GM18909 (cell line): ENCODE data around the gene GHITM.
"Not testable (repeated sequence)": the region's sequence is repeated elsewhere in the genome, so short reads cannot be mapped to it uniquely, and the experiment has no call there.

ENCODE experiments used
- ATAC-seq: cut with Tn5 transposase; IDR thresholded peaks from one replicate; pipeline ENCODE4 v1.9.1; 2021; ENCODE audit warnings: mild to moderate bottlenecking; ENCODE audit not compliant: unreplicated experiment, poor library complexity

Gene GHITM

GRCh38 chr10:84173501-84173929, 34.2 kb downstream of the GHITM start, which contains the start of gene GPR15LG:
GPR15LG (plus strand) TSS chr10:84173801; CDS start chr10:84173852, 51 bp downstream.
- peak; percentile 46 for ATAC-seq

- no peak for ATAC-seq
Measured at GRCh38 chr10:84175436-84175835, 36.1 kb downstream of the GHITM start.

- ATAC-seq: no peak
Measured at GRCh38 chr10:84176351-84176750, 37.0 kb downstream of the GHITM start.

GRCh38 chr10:84176836-84177474, 37.6 kb downstream of the GHITM start:
- no peak for ATAC-seq

GRCh38 chr10:84177541-84178141, 38.3 kb downstream of the GHITM start:
- peak; percentile 52 for ATAC-seq

- ATAC-seq: no peak
Measured at GRCh38 chr10:84178160-84178609, 38.9 kb downstream of the GHITM start.

GRCh38 chr10:84179059-84179710, 39.9 kb downstream of the GHITM start:
- peak; percentile 92 for ATAC-seq

GRCh38 chr10:84180386-84180785, 41.1 kb downstream of the GHITM start:
- not testable (repeated sequence) for ATAC-seq

GRCh38 chr10:84181631-84182030, 42.3 kb downstream of the GHITM start:
- ATAC-seq: no peak

- no peak for ATAC-seq
Measured at GRCh38 chr10:84184517-84184916, 45.2 kb downstream of the GHITM start.

- no peak for ATAC-seq
Measured at GRCh38 chr10:84185526-84186175, 46.3 kb downstream of the GHITM start.

GRCh38 chr10:84188815-84189214, 49.5 kb downstream of the GHITM start:
- no peak for ATAC-seq

GRCh38 chr10:84190621-84191020, 51.3 kb downstream of the GHITM start:
- no peak for ATAC-seq

GRCh38 chr10:84191106-84191505, 51.8 kb downstream of the GHITM start:
- ATAC-seq: no peak

- ATAC-seq: no peak
Measured at GRCh38 chr10:84193327-84193726, 54.0 kb downstream of the GHITM start.

- no peak for ATAC-seq
Measured at GRCh38 chr10:84193846-84194423, 54.6 kb downstream of the GHITM start.

GRCh38 chr10:84194424-84195043, 55.2 kb downstream of the GHITM start, which contains the start of gene CDHR1:
CDHR1 (plus strand) TSS chr10:84194537; CDS start chr10:84194761, 224 bp downstream.
- peak; percentile 81 for ATAC-seq

- peak; percentile 16 for ATAC-seq
Measured at GRCh38 chr10:84195044-84195830, 55.9 kb downstream of the GHITM start.

- ATAC-seq: no peak
Measured at GRCh38 chr10:84196083-84196482, 56.8 kb downstream of the GHITM start.
